GM12875 (cell line): ENCODE measurements around the gene MTA1.

Source experiments
- H3K4me3 ChIP-seq: one replicate; pipeline ENCODE4 v1.5.1; 2011; ENCODE audit warnings: low read depth, low read length, control low read depth
- TF ChIP-seq, protein P1 (sequence below): IDR thresholded peaks from 2 replicates; pipeline ENCODE4 v1.5.1; 2011; ENCODE audit warnings: low read depth, mild to moderate bottlenecking, control low read depth, inconsistent platforms, low read length, moderate library complexity, borderline replicate concordance; ENCODE audit not compliant: insufficient read depth

Gene MTA1

GRCh38 chr14:105471823-105472485 lies 52.3 kb downstream of the MTA1 start:
- no peak overlapping the region for H3K4me3 ChIP-seq
- TF ChIP-seq, protein P1, sequence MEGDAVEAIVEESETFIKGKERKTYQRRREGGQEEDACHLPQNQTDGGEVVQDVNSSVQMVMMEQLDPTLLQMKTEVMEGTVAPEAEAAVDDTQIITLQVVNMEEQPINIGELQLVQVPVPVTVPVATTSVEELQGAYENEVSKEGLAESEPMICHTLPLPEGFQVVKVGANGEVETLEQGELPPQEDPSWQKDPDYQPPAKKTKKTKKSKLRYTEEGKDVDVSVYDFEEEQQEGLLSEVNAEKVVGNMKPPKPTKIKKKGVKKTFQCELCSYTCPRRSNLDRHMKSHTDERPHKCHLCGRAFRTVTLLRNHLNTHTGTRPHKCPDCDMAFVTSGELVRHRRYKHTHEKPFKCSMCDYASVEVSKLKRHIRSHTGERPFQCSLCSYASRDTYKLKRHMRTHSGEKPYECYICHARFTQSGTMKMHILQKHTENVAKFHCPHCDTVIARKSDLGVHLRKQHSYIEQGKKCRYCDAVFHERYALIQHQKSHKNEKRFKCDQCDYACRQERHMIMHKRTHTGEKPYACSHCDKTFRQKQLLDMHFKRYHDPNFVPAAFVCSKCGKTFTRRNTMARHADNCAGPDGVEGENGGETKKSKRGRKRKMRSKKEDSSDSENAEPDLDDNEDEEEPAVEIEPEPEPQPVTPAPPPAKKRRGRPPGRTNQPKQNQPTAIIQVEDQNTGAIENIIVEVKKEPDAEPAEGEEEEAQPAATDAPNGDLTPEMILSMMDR = no peak

GRCh38 chr14:105472486-105472991 lies 52.9 kb downstream of the MTA1 start:
- TF ChIP-seq, protein P1 = no peak
- no peak overlapping the region for H3K4me3 ChIP-seq

DNA sequence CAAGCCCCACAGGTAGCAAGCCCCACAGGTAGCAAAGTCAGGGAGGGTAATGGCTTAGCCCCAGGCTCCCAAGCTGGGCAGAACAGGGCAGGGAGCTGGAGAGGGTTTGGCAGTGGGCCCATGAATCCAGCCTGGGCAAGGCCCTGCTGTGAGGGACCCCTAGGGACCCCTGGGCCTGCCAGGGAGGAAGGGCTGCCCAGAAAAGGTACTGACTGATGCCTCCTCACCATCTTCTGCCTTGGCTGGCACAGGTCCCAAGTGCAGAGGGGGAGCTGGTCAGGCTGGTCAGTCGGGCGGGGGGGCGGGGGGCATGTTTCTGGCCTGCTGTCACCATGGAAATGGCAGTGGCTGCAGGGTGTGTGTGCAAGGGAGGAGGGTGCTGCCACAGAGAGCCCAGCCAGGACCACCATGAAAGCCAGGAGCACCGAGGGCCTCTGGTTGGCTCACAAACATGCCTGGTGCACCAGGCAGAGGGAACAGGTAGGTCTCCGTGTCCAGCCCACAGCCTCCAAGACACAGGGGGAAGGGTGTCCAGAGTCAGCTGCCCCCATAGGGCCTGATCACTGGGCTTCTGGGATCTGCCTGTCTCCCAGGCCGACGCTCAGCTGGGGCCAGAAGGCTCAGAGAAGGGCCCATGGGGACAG lies 53.5 kb downstream of the MTA1 start:
- H3K4me3 ChIP-seq = no peak overlapping the region
- TF ChIP-seq, protein P1 = no peak

DNA sequence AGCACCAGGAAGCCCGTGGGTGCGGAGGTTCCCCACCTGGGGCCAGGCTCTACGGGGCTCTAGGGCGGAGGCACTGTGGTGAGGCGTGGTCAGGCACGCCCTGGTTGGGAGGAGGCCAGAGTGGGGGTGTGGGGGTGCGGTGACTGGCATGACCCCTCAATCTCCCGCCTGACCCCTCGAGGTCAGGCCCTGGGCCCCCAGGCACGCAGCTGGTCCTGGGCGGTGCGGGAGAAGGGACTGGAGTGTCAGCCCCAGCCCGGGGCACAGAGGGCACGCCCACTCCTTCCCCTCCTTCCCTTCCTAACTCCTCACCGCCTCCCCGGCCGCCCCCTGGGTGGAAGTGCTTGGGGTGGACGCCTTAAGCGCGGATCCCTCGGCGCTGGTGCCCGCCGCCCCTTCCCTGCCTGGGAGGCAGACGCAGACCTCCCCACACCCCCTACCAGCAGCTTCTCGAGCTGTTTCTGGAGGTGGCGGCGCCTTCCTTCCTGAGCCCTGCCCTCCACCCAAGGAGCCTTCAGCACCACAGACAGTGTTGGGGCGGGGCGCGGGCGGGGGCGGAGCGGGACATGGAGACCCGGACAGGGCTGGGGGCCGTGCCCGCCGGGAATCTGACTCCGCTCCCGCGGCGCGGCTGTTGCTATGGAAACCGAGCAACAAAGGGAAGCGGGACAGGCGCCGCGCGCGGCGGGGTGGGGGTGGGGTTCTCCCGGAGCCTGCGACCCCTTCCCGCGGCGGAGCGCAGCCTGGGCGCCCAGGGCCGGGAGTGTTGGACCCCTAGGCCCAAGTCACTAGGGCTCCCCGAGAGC lies 54.3 kb downstream of the MTA1 start:
- TF ChIP-seq, protein P1 = no peak
- H3K4me3 ChIP-seq = peak overlapping the region; percentile 44

DNA sequence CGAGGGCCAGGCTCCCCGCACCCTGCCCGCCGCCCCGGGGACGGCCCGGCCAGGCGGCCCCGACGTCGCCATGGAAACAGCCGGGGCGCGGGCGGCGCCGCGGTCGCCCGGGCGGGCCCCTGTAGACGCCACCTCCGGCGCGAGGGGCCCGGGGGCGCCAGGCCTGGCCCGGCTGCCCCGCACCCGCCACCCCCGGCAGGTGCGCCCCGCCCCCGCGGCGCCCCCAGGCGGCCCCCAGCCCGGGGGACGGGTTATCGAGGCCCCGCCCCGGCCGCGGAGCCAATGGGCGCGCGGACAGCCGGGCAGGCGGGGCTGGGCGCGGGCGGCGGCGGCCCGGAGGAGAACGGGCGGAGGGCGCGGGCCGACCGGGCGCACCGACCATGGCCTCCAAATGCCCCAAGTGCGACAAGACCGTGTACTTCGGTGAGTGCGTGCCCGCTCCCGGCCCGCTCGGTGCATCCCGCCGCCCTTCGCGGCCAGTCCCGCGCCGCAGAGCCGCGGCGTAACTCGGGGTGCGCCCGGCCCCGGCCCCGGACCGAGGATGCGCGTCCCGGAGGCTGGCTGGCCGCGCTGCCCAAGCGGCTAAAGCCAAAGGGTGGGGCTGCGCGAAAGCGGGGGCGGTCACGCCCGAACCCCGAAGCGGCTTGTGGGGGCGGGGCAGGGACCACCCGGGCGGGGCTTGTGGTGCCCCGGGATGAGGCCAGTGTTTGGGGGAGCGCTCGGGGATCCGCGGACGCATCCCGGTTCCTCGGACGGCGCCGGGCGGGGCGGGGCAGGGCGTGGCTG lies 55.0 kb downstream of the MTA1 start, which contains the start of gene CRIP2:
Gene CRIP2, plus strand, starts transcription at position 339 of the 786 bp plus-strand sequence. Its CDS starts 42 bp downstream, at position 381.
- TF ChIP-seq, protein P1 = no peak
- peak within 1 kb of the TSS; percentile 44 for H3K4me3 ChIP-seq

GRCh38 chr14:105475269-105476096 lies 55.9 kb downstream of the MTA1 start:
- H3K4me3 ChIP-seq = no peak overlapping the region
- TF ChIP-seq, protein P1 = no peak
